Loucy (cell line): ENCODE measurements around the gene TRAPPC14.

Experiments used
- CTCF ChIP-seq: fragments of 200-600 bp; sonication (generic); conservative IDR thresholded peaks from 2 replicates; pipeline ENCODE4 v1.5.1; 2014; ENCODE audit warnings: mild to moderate bottlenecking, antibody characterized with exemption, low read length
- EZH2phosphoT487 ChIP-seq: fragments of 200-600 bp; IDR thresholded peaks from 2 replicates; pipeline ENCODE4 v1.6.1; 2018; ENCODE audit warnings: antibody characterized with exemption, mild to moderate bottlenecking, moderate library complexity, borderline replicate concordance

- no peak for TF ChIP-seq CTCF
- TF ChIP-seq EZH2phosphoT487: no peak
Observed at GRCh38 chr7:100142461-100142860, 16.1 kb downstream of the TRAPPC14 start.
